GM23248 (cell line): ENCODE results near the gene ACSL6.

Experiments used
- EZH2 ChIP-seq: fragments of 200-600 bp; sonication (generic); IDR thresholded peaks from 2 replicates; pipeline ENCODE4 v1.6.1; 2018; ENCODE audit warnings: antibody characterized with exemption, mild to moderate bottlenecking; ENCODE audit not compliant: insufficient read depth, poor library complexity, severe bottlenecking
- EZH2phosphoT487 ChIP-seq: fragments of 200-600 bp; sonication (generic); IDR thresholded peaks from 2 replicates; pipeline ENCODE4 v1.6.1; 2018; ENCODE audit warnings: antibody characterized with exemption, moderate library complexity, mild to moderate bottlenecking, low read depth; ENCODE audit not compliant: insufficient read depth

- TF ChIP-seq EZH2phosphoT487 (no peak), EZH2 (no peak)
These were observed 31.6 kb downstream of the ACSL6 start for GRCh38 chr5:131979816-131980215.
